ENCODE results near the gene GPRC5B. TPM values are rescaled to one million over a fixed set of nuclear protein-coding genes. Genes with fewer than 3 reads are reported as not detected.

Gene GPRC5B
- total RNA-seq, 4 donors from 2014 or later, result 3.5 to 22.9 (median 6.6) TPM

DNA sequence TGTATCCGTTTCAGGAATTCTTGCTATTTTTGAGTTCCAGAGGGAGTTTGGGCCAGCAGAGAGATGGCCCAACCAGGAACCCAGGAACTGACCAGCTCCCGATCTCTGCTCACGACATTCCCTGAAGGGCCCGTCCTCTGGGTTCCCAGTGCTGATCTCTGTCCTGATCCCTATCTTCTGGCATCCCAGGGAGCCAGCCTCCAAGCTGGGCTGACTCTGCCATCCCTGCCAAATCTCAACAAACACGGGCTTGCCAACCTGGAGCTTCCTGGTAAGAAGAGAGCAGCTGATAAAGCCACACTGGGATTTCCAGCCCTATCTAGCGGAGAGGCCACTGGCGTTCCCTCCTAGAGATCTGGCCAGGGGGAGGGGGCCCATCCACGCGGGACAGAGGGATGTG is 16.2 kb downstream of the GPRC5B start:
- no peaks in the 10 kb centered on the region for H3K9me3 ChIP-seq
- no peaks in the 10 kb centered on the region for H3K4me1 ChIP-seq
- no peak overlapping the region for H3K27ac ChIP-seq
- no peaks in the 10 kb centered on the region for H3K36me3 ChIP-seq
- H3K27me3 ChIP-seq, result no peaks in the 10 kb centered on the region
- no peak overlapping the region for H3K4me3 ChIP-seq
- TF ChIP-seq, protein P1, sequence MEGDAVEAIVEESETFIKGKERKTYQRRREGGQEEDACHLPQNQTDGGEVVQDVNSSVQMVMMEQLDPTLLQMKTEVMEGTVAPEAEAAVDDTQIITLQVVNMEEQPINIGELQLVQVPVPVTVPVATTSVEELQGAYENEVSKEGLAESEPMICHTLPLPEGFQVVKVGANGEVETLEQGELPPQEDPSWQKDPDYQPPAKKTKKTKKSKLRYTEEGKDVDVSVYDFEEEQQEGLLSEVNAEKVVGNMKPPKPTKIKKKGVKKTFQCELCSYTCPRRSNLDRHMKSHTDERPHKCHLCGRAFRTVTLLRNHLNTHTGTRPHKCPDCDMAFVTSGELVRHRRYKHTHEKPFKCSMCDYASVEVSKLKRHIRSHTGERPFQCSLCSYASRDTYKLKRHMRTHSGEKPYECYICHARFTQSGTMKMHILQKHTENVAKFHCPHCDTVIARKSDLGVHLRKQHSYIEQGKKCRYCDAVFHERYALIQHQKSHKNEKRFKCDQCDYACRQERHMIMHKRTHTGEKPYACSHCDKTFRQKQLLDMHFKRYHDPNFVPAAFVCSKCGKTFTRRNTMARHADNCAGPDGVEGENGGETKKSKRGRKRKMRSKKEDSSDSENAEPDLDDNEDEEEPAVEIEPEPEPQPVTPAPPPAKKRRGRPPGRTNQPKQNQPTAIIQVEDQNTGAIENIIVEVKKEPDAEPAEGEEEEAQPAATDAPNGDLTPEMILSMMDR (IDR thresholded peaks at IDR 0.05), result no peak
- DNase-seq, result no peak

DNA sequence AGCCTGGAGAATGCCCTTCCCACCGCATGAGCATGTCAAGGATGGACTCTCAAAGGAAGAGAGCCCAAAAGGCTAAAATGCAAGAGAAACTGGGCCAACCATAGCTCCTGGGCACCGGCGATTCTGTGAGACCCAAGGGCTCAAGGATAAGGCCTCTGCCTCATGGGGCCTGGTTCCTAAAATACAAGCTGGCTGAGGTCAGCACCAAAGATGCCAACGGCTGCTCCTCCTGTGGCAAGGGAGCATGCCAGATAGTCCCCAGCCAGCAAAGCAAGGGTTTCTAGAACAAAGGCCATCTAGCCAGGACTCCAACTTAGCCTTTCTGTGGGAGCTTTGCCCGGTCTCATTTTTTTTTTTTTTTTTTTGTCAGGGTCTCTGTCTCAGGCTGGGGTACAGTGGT is 20.1 kb downstream of the GPRC5B start:
- Histone ChIP-seq H3K27me3 (no peaks in the 10 kb centered on the region), H3K4me3 (no peak overlapping the region), H3K27ac (no peak overlapping the region), H3K4me1 (no peaks in the 10 kb centered on the region), H3K9me3 (no peaks in the 10 kb centered on the region), H3K36me3 (no peaks in the 10 kb centered on the region)
- no peak for DNase-seq
- TF ChIP-seq, protein P1 (IDR thresholded peaks at IDR 0.05), result no peak
- no peak for TF ChIP-seq POLR2A (IDR thresholded peaks at IDR 0.05)

DNA sequence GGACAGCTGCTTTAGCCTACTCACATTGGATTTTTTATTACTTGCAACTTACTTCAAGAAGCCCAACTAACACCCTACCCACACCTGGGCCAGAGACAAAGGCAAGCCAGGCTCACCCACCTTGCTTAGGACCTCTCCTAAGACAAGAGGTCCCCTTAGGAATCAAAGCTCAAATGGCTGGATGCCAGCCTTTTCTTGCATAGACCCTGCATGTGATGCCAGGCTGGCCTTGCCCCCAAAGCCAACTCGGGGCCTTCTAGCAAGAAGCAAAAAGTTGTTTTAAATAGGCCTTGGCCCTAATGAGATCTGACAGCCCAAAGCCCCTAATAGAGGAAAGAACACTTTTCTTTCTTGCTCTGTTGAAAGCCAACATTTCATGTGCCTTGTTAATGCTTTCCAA is 20.7 kb downstream of the GPRC5B start:
- no peaks in the 10 kb centered on the region for H3K27me3 ChIP-seq
- TF ChIP-seq POLR2A (IDR thresholded peaks at IDR 0.05), result no peak
- TF ChIP-seq, protein P1 (IDR thresholded peaks at IDR 0.05), result no peak
- DNase-seq, result no peak
- no peaks in the 10 kb centered on the region for H3K9me3 ChIP-seq
- H3K36me3 ChIP-seq, result no peaks in the 10 kb centered on the region
- no peaks in the 10 kb centered on the region for H3K4me1 ChIP-seq
- H3K27ac ChIP-seq, result no peak overlapping the region
- no peak overlapping the region for H3K4me3 ChIP-seq

DNA sequence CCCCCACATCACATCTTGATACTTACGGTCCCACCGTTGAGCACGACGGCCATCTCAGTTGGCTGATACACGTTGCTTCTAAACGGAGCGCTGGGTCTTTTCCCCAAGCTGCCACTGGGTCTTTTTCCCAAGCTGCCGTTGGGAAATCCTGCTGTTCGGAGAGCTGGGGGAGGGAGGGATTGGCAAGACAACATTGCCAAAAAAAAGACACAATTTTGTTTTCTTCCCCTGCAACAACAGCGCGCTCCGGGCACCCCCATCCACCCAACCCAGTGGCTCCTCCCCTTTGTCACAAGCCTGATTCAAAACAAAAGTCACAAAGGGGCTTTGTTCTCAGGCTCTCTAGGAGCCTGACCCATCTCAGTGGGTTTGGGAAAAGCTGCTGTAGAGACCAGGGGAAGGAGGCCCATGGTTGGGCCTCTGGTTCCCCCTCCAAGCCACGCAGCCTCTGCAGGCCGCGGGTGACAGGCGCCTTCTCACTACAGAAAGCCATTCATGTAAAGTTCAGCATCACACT is 22.8 kb downstream of the GPRC5B start:
- H3K27me3 ChIP-seq, result no peaks in the 10 kb centered on the region
- H3K4me3 ChIP-seq, result no peak overlapping the region
- TF ChIP-seq, protein P1 (IDR thresholded peaks at IDR 0.05), result no peak
- no peaks in the 10 kb centered on the region for H3K9me3 ChIP-seq
- H3K4me1 ChIP-seq, result no peaks in the 10 kb centered on the region
- H3K27ac ChIP-seq, result no peak overlapping the region
- DNase-seq, result no peak
- no peaks in the 10 kb centered on the region for H3K36me3 ChIP-seq

DNA sequence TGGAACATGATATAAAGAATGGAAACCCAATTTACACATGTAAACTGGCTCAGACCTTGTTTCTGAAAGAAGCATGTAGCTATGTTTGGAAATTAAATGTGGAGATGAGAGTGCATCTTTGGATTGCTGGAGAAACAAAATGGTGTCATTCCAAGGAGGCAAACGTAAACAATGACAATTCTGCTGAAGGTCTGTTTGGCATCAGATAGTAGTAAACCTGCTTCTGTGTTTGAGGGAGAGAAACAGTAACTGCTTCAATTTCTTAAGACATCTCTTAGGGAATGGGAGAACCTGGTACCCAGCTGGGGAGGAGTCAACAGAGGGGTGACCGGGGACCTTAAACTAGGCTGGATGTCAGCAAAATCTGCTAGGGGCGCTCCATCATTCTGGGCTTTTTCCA is 23.5 kb downstream of the GPRC5B start:
- Histone ChIP-seq H3K27me3 (no peaks in the 10 kb centered on the region), H3K36me3 (no peaks in the 10 kb centered on the region), H3K27ac (no peak overlapping the region), H3K4me1 (no peaks in the 10 kb centered on the region), H3K4me3 (no peak overlapping the region), H3K9me3 (no peaks in the 10 kb centered on the region)
- DNase-seq, result no peak
- TF ChIP-seq, protein P1 (IDR thresholded peaks at IDR 0.05), result no peak
- no peak for TF ChIP-seq POLR2A (IDR thresholded peaks at IDR 0.05)
